ENCODE data around the gene THAP2. TPM values are rescaled to one million over a fixed set of nuclear protein-coding genes. Genes with fewer than 3 reads are reported as not detected.
"Not testable (repeated sequence)": the region's sequence is repeated elsewhere in the genome, so short reads cannot be mapped to it uniquely, and the experiment has no call there.

The THAP2 gene
- total RNA-seq, 1 donor from 2014 or later = 10.8 TPM

DNA sequence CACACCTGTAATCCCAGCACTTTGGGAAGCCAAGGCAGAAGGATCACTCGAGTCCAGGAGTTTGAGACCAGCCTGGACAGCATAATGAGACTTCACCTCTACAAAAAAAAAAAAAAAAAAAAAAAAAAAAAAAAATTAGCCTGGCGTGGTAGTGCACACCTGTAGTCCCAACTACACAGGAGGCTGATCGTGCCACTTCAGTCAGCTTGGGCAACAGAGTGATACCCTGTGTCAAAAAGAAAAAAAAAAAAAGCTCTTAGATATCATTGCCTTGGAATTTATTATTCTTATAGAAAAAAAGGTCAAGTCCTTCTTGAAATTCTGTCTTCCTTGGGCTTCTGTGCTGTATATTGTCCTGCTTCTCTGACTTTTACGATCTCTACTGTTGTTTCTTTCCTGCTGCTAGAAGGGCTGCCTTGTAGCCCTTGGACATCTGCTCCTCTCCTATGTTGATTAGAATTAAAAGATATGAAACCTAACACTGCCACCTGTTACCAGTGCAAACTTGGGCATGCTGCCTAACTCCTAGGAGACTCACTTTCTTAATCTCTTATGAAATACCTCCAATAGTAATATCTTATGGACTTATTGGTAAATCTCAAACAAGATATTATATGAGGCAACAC lies 27.5 kb downstream of the THAP2 start:
- DNase-seq = no peak

GRCh38 chr12:71693126-71693525 lies 29.0 kb downstream of the THAP2 start:
- H3K36me3 Mint-ChIP-seq (ENCODE audit: low read depth) = peaks cover 32% of the 10 kb centered on the region
- H3K9me3 Mint-ChIP-seq = no peaks in the 10 kb centered on the region
- peak overlapping the region; percentile 76 for H3K4me3 Mint-ChIP-seq
- H3K27me3 Mint-ChIP-seq = no peaks in the 10 kb centered on the region
- ChIA-PET POLR2A (interaction anchor here (3.4 to 4.3 kb wide), 3 partner anchors 8 to 61 kb away, joined by 12 to 49 read pairs (median 21); partner anchors contain the start of genes RAB21, THAP2, TMEM19 and ZFC3H1), CTCF (no interaction called here)
- TF ChIP-seq, protein P1, sequence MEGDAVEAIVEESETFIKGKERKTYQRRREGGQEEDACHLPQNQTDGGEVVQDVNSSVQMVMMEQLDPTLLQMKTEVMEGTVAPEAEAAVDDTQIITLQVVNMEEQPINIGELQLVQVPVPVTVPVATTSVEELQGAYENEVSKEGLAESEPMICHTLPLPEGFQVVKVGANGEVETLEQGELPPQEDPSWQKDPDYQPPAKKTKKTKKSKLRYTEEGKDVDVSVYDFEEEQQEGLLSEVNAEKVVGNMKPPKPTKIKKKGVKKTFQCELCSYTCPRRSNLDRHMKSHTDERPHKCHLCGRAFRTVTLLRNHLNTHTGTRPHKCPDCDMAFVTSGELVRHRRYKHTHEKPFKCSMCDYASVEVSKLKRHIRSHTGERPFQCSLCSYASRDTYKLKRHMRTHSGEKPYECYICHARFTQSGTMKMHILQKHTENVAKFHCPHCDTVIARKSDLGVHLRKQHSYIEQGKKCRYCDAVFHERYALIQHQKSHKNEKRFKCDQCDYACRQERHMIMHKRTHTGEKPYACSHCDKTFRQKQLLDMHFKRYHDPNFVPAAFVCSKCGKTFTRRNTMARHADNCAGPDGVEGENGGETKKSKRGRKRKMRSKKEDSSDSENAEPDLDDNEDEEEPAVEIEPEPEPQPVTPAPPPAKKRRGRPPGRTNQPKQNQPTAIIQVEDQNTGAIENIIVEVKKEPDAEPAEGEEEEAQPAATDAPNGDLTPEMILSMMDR (IDR thresholded peaks at IDR 0.05) = no peak
- DNase-seq = no peak
- no peak for ATAC-seq (ENCODE audit: low read depth)
- H3K4me1 Mint-ChIP-seq = peaks cover 77% of the 10 kb centered on the region
- peak overlapping the region; percentile 97 for H3K27ac Mint-ChIP-seq
- intact Hi-C loops (cut with micrococcal nuclease) = loop anchor here (10.0 kb wide), 1 partner anchor 1448 kb away; the partner anchor contains the start of gene CNOT2

More for the DNA sequence above, 27.5 kb downstream of the THAP2 start:
- Mint-ChIP-seq H3K27me3 (no peaks in the 10 kb centered on the region), H3K9me3 (no peaks in the 10 kb centered on the region), H3K27ac (peak overlapping the region; percentile 89), H3K4me1 (peaks cover 78% of the 10 kb centered on the region), H3K4me3 (peak overlapping the region; percentile 62), H3K36me3 (ENCODE audit: low read depth) (peaks cover 24% of the 10 kb centered on the region)
- POLR2A ChIA-PET = interaction anchor here (0.6 kb wide), 1 partner anchor 148 kb away, joined by 4 read pairs; the partner anchor contains the start of gene TBC1D15
- TF ChIP-seq, protein P1 (IDR thresholded peaks at IDR 0.05) = no peak
- no peak for ATAC-seq (ENCODE audit: low read depth)
- intact Hi-C loops (cut with micrococcal nuclease) = loop anchor here (10.0 kb wide), 1 partner anchor 1447 kb away; the partner anchor contains the start of gene CNOT2
- CTCF ChIA-PET = no interaction called here

DNA sequence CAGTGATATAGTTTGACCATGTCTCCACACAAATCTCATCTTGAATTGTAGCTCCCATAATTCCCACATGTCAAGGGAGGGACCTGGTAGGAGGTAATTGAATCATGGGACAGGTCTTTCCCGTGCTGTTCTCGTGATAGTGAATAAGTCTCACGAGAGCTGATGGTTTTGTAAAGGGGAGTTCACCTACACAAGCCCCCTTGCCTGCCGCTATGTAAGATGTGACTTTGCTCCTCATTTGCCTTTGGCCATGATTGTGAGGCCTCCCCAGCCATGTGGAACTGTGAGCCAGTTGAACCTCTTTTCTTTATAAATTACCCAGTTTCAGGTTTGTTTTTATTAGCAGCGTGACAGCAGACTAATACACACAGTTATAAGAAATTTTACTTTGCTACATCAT lies 29.6 kb downstream of the THAP2 start:
- intact Hi-C loops (cut with micrococcal nuclease) = loop anchor here (1.0 to 10.0 kb wide), 5 partner anchors 7 to 1449 kb away; partner anchors contain the start of genes CNOT2, RAB21, TMEM19 and ZFC3H1
- Mint-ChIP-seq H3K36me3 (ENCODE audit: low read depth) (peaks cover 36% of the 10 kb centered on the region), H3K4me1 (peaks cover 77% of the 10 kb centered on the region), H3K27ac (peak overlapping the region; percentile 97), H3K4me3 (peak overlapping the region; percentile 76)
- peak; percentile 4 for ATAC-seq (ENCODE audit: low read depth)
- DNase-seq, CTCF ChIA-PET, H3K27me3 Mint-ChIP-seq, H3K9me3 Mint-ChIP-seq: not testable (repeated sequence)
- POLR2A ChIA-PET = interaction anchor here (3.4 to 4.3 kb wide), 3 partner anchors 8 to 61 kb away, joined by 12 to 49 read pairs (median 21); partner anchors contain the start of genes RAB21, THAP2, TMEM19 and ZFC3H1

- POLR2A ChIA-PET = interaction anchor here (3.4 to 4.3 kb wide), 3 partner anchors 9 to 60 kb away, joined by 12 to 49 read pairs (median 21); partner anchors contain the start of genes RAB21, THAP2, TMEM19 and ZFC3H1
- ATAC-seq (ENCODE audit: low read depth) = peak; percentile 83
- no peaks in the 10 kb centered on the region for H3K27me3 Mint-ChIP-seq
- H3K27ac Mint-ChIP-seq = peak overlapping the region; percentile 97
- H3K36me3 Mint-ChIP-seq (ENCODE audit: low read depth) = peaks cover 42% of the 10 kb centered on the region
- DNase-seq = no peak
- H3K4me1 Mint-ChIP-seq = peaks cover 77% of the 10 kb centered on the region
- H3K4me3 Mint-ChIP-seq = peak overlapping the region; percentile 76
- intact Hi-C loops (cut with micrococcal nuclease) = loop anchor here (1.0 to 10.0 kb wide), 5 partner anchors 8 to 1449 kb away; partner anchors contain the start of genes CNOT2, RAB21, TMEM19 and ZFC3H1
- TF ChIP-seq, protein P1 (IDR thresholded peaks at IDR 0.05) = no peak
- CTCF ChIA-PET = interaction anchor here (1.4 kb wide), 1 partner anchor 8 kb away, joined by 8 read pairs; the partner anchor contains the start of gene TMEM19
- no peaks in the 10 kb centered on the region for H3K9me3 Mint-ChIP-seq
Observed at GRCh38 chr12:71694099-71694820, 30.2 kb downstream of the THAP2 start.

GRCh38 chr12:71695782-71696181 lies 31.7 kb downstream of the THAP2 start:
- no peak overlapping the region for H3K4me3 Mint-ChIP-seq

DNA sequence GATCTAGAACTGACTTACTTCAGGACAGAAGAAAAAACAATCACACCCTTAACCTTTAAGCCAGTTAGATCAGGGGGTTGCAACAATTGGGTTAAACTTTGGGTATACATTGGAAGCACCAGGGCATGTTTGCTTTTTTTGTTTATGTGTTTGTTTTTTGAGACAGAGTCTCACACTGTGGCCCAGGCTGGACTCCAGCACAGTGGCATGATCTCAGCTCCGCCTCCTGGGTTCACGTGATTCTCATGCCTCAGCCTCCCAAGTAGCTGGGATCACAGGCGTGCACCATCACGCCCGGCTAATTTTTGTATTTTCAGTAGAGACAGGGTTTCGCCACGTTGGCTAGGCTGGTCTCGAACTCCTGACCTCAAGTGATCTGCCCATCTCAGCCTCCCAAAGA lies 38.1 kb downstream of the THAP2 start:
- Mint-ChIP-seq H3K36me3 (ENCODE audit: low read depth) (peaks cover 68% of the 10 kb centered on the region), H3K27ac (peak overlapping the region; percentile 18), H3K4me1 (peaks cover 27% of the 10 kb centered on the region)
- intact Hi-C loops (cut with micrococcal nuclease); DNase-seq; ATAC-seq (ENCODE audit: low read depth); CTCF ChIA-PET; H3K27me3 Mint-ChIP-seq; H3K4me3 Mint-ChIP-seq; H3K9me3 Mint-ChIP-seq; POLR2A ChIA-PET: not testable (repeated sequence)

More at GRCh38 chr12:71695782-71696181, 31.7 kb downstream of the THAP2 start:
- ChIA-PET CTCF (interaction anchor here (1.0 to 1.4 kb wide), 2 partner anchors 9 to 280 kb away, joined by 3 to 8 read pairs; partner anchors contain the start of gene TMEM19), POLR2A (interaction anchor here (1.0 to 4.3 kb wide), 4 partner anchors 10 to 59 kb away, joined by 4 to 49 read pairs (median 16); partner anchors contain the start of genes RAB21, THAP2, TMEM19 and ZFC3H1)
- Mint-ChIP-seq H3K27ac (no peak overlapping the region), H3K36me3 (ENCODE audit: low read depth) (peaks cover 44% of the 10 kb centered on the region), H3K9me3 (no peaks in the 10 kb centered on the region), H3K4me1 (peaks cover 67% of the 10 kb centered on the region), H3K27me3 (no peaks in the 10 kb centered on the region)
- intact Hi-C loops (cut with micrococcal nuclease) = loop anchor here (2.0 to 10.0 kb wide), 3 partner anchors 15 to 1451 kb away; partner anchors contain the start of genes CNOT2 and RAB21
- DNase-seq (no peak), ATAC-seq (ENCODE audit: low read depth) (no peak)
- TF ChIP-seq, protein P1 (IDR thresholded peaks at IDR 0.05) = no peak
